Measurements from ENCODE around the gene IFNA4. TPM values are rescaled to one million over a fixed set of nuclear protein-coding genes. Genes with fewer than 3 reads are reported as not detected.

The IFNA4 gene
- total and polyA plus RNA-seq, 2 donors (not counting 1 experiment from before 2014, with no cell fraction given), result not detected

GRCh38 chr9:21155501-21155900 lies 31.9 kb downstream of the IFNA4 start:
- Mint-ChIP-seq H3K27ac (no peak overlapping the region), H3K9me3 (ENCODE audit: insufficient read depth) (no peaks in the 10 kb centered on the region), H3K27me3 (peaks cover 24% of the 10 kb centered on the region), H3K4me1 (peaks cover 6% of the 10 kb centered on the region), H3K4me3 (no peak overlapping the region)
- H3K9me3 ChIP-seq (ENCODE audit: control extremely low read depth in 1 of 3, control insufficient read depth in 2 of 3, insufficient read depth in 1 of 3, low read length in 2 of 3), result peaks cover 0 to 4% (median 0%) of the 10 kb centered on the region in 3 donors
- ATAC-seq (ENCODE audit: low read depth) (no peak), DNase-seq (no peak)
- TF ChIP-seq, protein P1, sequence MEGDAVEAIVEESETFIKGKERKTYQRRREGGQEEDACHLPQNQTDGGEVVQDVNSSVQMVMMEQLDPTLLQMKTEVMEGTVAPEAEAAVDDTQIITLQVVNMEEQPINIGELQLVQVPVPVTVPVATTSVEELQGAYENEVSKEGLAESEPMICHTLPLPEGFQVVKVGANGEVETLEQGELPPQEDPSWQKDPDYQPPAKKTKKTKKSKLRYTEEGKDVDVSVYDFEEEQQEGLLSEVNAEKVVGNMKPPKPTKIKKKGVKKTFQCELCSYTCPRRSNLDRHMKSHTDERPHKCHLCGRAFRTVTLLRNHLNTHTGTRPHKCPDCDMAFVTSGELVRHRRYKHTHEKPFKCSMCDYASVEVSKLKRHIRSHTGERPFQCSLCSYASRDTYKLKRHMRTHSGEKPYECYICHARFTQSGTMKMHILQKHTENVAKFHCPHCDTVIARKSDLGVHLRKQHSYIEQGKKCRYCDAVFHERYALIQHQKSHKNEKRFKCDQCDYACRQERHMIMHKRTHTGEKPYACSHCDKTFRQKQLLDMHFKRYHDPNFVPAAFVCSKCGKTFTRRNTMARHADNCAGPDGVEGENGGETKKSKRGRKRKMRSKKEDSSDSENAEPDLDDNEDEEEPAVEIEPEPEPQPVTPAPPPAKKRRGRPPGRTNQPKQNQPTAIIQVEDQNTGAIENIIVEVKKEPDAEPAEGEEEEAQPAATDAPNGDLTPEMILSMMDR (IDR thresholded peaks at IDR 0.05), result no peak
- TF ChIP-seq EZH2 (IDR thresholded peaks at IDR 0.05; ENCODE audit: borderline replicate concordance, insufficient read depth, low read depth, low read length, poor library complexity, severe bottlenecking), result no peak
- no peak overlapping the region for H3K4me3 ChIP-seq (ENCODE audit: control extremely low read depth in 1 of 5, extremely low read depth in 1 of 5, insufficient read depth in 1 of 5, low read depth in 2 of 5, low read length in 4 of 5)
- 80% methylated on average over 1 of the region's 2 CpGs for WGBS (ENCODE audit: insufficient coverage)
- H3K27ac ChIP-seq (ENCODE audit: low read length in 2 of 2), result no peak overlapping the region
- H3K4me2 ChIP-seq (replicated peaks; ENCODE audit: low read depth, low read length, poor library complexity, severe bottlenecking), result no peak overlapping the region
- no peak overlapping the region for H3K9ac ChIP-seq (ENCODE audit: low read length)
- ChIA-PET POLR2A (no interaction called here), CTCF (no interaction called here)
- no peaks in the 10 kb centered on the region for H4K20me1 ChIP-seq (ENCODE audit: control insufficient read depth, insufficient read depth, low read length, poor library complexity, severe bottlenecking)
- no peaks in the 10 kb centered on the region for H3K27me3 ChIP-seq (replicated peaks in 1 of 4; ENCODE audit: control extremely low read depth in 1 of 4, control insufficient read depth in 3 of 4, insufficient read depth in 4 of 4, low read length in 3 of 4)
- peaks cover 0 to 4% of the 10 kb centered on the region in 2 donors for H3K4me1 ChIP-seq (ENCODE audit: control insufficient read depth in 2 of 2, insufficient read depth in 2 of 2, low read length in 2 of 2)
- intact Hi-C loops (cut with micrococcal nuclease), result no loop called here
- H3K36me3 ChIP-seq (replicated peaks in 1 of 2; ENCODE audit: control extremely low read depth in 1 of 2, control insufficient read depth in 1 of 2, extremely low read depth in 1 of 2, insufficient read depth in 2 of 2, low read length in 1 of 2), result no peaks in the 10 kb centered on the region
- H3K79me2 ChIP-seq (ENCODE audit: control insufficient read depth, insufficient read depth, low read length), result no peaks in the 10 kb centered on the region
- H2AFZ ChIP-seq (ENCODE audit: insufficient read depth, low read depth, low read length, poor library complexity, severe bottlenecking), result no peak overlapping the region

DNA sequence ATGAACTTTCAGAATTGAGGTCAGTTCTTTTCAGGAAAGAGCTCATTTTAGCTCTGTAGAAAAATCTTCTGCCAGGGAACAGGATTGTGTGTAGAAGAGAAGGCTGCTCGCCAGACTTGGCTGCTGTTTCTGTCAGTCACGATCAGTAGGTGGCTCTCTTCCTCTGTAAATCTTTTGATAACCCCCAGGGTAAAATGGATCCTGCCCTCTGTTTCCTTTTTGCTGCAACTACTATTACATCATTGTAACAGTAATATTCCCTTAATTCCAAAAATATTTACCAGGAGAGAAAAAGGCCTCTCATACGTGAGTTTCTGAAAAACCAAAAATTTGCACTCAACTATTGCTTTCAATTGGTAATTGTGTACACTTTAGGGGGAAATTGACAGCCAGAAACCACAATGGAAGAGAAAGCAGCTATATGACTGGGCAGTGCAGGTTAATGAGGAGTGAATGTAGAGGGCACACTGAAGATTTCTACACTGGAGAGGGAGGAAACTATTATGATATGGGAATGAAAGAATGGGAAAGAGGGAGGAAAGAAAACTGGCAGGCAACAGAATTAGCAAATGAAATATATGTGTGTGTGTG lies 33.3 kb downstream of the IFNA4 start:
- TF ChIP-seq, protein P1 (IDR thresholded peaks at IDR 0.05), result no peak
- no peak for TF ChIP-seq EZH2 (IDR thresholded peaks at IDR 0.05; ENCODE audit: borderline replicate concordance, insufficient read depth, low read depth, low read length, poor library complexity, severe bottlenecking)
- Histone ChIP-seq H3K79me2 (ENCODE audit: control insufficient read depth, insufficient read depth, low read length) (no peaks in the 10 kb centered on the region), H3K27me3 (replicated peaks in 1 of 4; ENCODE audit: control extremely low read depth in 1 of 4, control insufficient read depth in 3 of 4, insufficient read depth in 4 of 4, low read length in 3 of 4) (peaks cover 0 to 3% (median 0%) of the 10 kb centered on the region in 4 experiments), H3K4me2 (replicated peaks; ENCODE audit: low read depth, low read length, poor library complexity, severe bottlenecking) (no peak overlapping the region), H3K4me3 (ENCODE audit: control extremely low read depth in 1 of 5, extremely low read depth in 1 of 5, insufficient read depth in 1 of 5, low read depth in 2 of 5, low read length in 4 of 5) (no peak overlapping the region), H4K20me1 (ENCODE audit: control insufficient read depth, insufficient read depth, low read length, poor library complexity, severe bottlenecking) (no peaks in the 10 kb centered on the region), H3K27ac (ENCODE audit: low read length in 2 of 2) (no peak overlapping the region), H3K9me3 (ENCODE audit: control extremely low read depth in 1 of 3, control insufficient read depth in 2 of 3, insufficient read depth in 1 of 3, low read length in 2 of 3) (peaks cover 0 to 9% (median under 1%) of the 10 kb centered on the region in 3 donors), H3K4me1 (ENCODE audit: control insufficient read depth in 2 of 2, insufficient read depth in 2 of 2, low read length in 2 of 2) (no peaks in the 10 kb centered on the region), H2AFZ (ENCODE audit: insufficient read depth, low read depth, low read length, poor library complexity, severe bottlenecking) (no peak overlapping the region), H3K36me3 (replicated peaks in 1 of 2; ENCODE audit: control extremely low read depth in 1 of 2, control insufficient read depth in 1 of 2, extremely low read depth in 1 of 2, insufficient read depth in 2 of 2, low read length in 1 of 2) (no peaks in the 10 kb centered on the region), H3K9ac (ENCODE audit: low read length) (no peak overlapping the region)
- no peaks in the 10 kb centered on the region for H3K4me1 Mint-ChIP-seq
- ChIA-PET POLR2A (no interaction called here), CTCF (no interaction called here)
- H3K4me3 Mint-ChIP-seq, result no peak overlapping the region
- DNase-seq (no peak), ATAC-seq (ENCODE audit: low read depth) (no peak)
- 0% methylated on average over 1 of the region's 3 CpGs for WGBS (ENCODE audit: insufficient coverage)
- H3K27me3 Mint-ChIP-seq, result peaks cover 21% of the 10 kb centered on the region
- intact Hi-C loops (cut with micrococcal nuclease), result no loop called here
- H3K27ac Mint-ChIP-seq, result no peak overlapping the region
- H3K9me3 Mint-ChIP-seq (ENCODE audit: insufficient read depth), result no peaks in the 10 kb centered on the region
